OCI-LY1 (cell line): ENCODE measurements around the gene STX8.

Source experiments
- EZH2 ChIP-seq: fragments of 200-600 bp; sonication (generic), shearing (Covaris generic); IDR thresholded peaks from 2 replicates; pipeline ENCODE4 v1.8.0; 2017; ENCODE audit warnings: borderline replicate concordance, mixed run types, mild to moderate bottlenecking, antibody characterized with exemption, low read length, moderate library complexity, mixed read lengths
- TF ChIP-seq, protein P1 (sequence below): fragments of 200-600 bp; sonication (generic), shearing (Covaris generic); IDR thresholded peaks from 2 replicates; pipeline ENCODE4 v1.5.1; 2017; ENCODE audit warnings: mild to moderate bottlenecking, antibody characterized with exemption, low read length, moderate library complexity, mixed read lengths

DNA sequence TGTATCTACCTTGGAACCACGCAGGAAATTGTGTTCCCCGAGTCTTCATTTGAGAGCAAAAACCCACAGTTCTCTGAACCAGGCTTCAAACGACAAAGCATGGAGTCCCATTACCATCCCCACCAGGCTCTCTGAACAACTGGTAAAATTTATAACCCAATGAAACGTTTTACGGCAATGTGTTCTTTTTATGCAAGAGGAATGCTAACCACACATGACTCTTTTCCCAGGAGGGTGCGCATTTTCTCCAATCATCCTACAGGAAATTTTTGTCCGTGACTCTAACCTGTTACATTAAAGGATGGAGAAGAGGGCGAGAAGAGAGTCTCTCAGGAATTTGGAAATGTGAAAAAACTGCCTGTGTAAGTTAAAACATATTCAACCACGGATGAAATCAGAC lies 17.8 kb downstream of the STX8 start:
- TF ChIP-seq, protein P1, sequence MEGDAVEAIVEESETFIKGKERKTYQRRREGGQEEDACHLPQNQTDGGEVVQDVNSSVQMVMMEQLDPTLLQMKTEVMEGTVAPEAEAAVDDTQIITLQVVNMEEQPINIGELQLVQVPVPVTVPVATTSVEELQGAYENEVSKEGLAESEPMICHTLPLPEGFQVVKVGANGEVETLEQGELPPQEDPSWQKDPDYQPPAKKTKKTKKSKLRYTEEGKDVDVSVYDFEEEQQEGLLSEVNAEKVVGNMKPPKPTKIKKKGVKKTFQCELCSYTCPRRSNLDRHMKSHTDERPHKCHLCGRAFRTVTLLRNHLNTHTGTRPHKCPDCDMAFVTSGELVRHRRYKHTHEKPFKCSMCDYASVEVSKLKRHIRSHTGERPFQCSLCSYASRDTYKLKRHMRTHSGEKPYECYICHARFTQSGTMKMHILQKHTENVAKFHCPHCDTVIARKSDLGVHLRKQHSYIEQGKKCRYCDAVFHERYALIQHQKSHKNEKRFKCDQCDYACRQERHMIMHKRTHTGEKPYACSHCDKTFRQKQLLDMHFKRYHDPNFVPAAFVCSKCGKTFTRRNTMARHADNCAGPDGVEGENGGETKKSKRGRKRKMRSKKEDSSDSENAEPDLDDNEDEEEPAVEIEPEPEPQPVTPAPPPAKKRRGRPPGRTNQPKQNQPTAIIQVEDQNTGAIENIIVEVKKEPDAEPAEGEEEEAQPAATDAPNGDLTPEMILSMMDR: no peak
- no peak for TF ChIP-seq EZH2
